CD4-positive, alpha-beta T cell treated with Interleukin-4 for 4 hours (primary cell): ENCODE data around the gene MINDY4.

Experiments used
- DNase-seq: peaks from one replicate; pipeline ENCODE4 v3.0.0-alpha.2; 2020

MINDY4 gene

DNA sequence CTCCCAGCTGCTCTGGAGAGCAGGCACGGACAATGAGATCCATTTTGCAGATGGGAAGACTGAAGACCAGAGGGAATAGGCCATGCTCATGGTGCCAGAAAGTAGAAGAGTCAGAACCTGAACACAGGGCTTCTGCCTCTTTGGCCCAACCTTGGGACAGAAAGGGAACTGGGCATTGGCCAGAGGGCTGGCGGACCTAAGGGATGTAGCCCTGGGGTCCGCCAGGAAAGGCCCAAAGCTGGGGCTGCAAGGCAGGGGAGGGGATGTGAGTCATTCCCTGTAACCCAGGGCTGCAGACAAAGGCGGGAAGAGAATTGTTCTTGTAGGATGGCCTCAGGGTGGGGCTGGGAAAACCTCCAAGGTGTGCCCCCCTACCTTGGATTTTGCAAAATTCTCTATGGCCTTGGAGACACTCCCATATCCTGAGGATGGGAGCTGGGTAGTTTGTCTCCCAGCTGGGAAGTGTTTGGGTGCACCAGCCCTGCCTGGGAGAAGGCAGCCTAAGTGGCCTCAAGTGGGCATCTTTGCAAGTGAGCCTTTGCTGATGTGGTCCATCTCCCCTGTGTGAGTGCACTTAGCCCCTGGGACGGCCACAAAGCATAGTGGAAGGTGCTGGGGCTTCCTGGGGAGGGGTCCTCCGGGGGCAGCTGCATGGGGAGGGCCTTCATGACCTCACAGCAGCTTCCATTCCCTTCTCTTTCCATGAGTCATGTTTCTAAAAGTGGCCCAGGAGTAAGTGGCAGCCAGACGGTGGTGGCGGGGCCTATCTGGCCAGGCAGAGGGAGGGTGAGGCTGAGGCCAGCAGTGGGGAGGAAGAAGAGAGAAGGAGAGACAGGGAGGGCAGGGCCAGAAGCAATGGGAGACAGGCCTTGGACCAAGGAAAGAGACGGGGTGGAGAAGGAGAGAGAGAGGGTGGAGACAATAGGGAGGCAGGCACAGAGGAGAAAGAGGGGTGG lies 149.6 kb downstream of the MINDY4 start:
- no peak for DNase-seq

DNA sequence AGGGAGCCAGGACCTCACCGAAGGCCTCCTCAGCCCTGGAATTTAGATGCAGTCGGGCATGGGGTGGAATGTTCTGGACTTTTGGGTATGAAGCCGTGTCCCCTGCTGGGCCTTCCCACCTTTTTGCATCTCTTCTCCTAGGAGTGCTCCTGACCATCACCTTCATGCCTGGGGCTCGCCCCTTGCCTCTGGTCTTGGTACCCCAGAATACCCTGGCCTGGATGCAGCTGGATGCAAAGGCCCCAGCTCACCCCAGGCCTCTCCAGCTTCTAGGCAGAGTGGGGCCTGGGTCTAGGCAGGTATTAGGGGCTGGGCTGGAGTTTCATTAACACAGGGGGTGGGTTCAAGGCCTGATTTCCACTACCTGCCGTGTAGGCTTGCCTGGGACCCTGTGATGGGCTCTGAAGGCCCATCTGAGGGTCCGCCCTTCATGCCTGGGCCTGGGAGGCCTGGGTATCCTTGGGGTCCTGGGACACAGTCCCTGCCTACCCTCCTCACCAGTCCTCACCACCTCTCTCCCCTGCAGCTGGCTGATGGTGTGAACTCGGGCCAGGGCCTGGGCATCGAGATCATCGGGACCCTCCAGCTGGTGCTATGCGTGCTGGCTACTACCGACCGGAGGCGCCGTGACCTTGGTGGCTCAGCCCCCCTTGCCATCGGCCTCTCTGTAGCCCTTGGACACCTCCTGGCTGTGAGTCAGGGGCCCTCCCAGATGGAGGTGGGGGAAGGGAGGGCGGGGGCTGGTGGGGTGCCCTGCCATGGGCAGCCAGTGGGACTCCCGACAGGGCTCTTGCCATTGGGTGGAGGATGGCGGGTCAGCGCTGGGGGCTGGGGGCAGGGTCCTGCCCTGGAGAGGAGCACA lies 150.6 kb downstream of the MINDY4 start:
- no peak for DNase-seq

DNA sequence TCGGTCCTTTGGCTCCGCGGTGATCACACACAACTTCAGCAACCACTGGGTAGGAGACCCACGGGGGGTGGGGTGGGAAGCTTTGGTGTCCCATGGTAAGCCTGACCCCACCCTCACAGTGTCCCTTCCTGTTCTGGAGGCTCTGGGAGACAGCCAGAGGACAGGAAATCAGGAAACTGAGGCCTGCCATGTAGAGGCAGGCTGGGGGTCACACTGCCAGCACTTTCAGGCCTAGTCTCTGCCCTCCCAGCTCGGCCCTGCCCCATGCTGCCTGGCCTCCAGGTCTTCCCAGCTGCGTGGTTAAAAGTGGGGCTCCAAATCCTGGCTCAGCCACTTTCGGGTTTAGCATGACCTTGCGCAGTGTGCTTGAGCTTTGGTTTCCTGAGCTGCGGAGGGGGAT lies 151.4 kb downstream of the MINDY4 start:
- DNase-seq = no peak

DNA sequence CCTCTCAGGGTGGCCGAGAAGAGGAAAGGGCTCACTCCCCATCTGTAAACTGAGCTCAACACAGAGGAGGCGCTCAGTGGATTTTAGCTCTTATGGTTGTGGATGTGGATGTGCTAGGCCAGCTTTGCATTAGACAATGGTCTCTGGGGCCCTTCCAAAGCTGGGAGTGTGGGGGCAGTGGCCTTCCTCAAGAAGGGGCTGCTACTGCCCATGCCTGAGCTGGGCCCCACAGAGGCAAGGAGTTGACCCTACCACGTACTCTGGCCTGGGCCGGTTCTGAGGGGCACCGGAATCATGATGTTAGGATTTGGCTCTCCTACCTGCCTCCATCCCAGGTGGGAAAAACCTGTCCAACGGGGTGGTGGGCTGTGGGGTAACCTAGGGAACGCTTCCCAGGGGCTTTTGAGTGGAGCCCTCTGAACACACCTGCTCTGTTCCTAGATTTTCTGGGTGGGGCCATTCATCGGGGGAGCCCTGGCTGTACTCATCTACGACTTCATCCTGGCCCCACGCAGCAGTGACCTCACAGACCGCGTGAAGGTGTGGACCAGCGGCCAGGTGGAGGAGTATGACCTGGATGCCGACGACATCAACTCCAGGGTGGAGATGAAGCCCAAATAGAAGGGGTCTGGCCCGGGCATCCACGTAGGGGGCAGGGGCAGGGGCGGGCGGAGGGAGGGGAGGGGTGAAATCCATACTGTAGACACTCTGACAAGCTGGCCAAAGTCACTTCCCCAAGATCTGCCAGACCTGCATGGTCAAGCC lies 152.0 kb downstream of the MINDY4 start:
- no peak for DNase-seq

DNA sequence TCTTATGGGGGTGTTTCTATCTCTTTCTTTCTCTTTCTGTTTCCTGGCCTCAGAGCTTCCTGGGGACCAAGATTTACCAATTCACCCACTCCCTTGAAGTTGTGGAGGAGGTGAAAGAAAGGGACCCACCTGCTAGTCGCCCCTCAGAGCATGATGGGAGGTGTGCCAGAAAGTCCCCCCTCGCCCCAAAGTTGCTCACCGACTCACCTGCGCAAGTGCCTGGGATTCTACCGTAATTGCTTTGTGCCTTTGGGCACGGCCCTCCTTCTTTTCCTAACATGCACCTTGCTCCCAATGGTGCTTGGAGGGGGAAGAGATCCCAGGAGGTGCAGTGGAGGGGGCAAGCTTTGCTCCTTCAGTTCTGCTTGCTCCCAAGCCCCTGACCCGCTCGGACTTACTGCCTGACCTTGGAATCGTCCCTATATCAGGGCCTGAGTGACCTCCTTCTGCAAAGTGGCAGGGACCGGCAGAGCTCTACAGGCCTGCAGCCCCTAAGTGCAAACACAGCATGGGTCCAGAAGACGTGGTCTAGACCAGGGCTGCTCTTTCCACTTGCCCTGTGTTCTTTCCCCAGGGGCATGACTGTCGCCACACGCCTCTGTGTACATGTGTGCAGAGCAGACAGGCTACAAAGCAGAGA lies 152.7 kb downstream of the MINDY4 start:
- DNase-seq = no peak

DNA sequence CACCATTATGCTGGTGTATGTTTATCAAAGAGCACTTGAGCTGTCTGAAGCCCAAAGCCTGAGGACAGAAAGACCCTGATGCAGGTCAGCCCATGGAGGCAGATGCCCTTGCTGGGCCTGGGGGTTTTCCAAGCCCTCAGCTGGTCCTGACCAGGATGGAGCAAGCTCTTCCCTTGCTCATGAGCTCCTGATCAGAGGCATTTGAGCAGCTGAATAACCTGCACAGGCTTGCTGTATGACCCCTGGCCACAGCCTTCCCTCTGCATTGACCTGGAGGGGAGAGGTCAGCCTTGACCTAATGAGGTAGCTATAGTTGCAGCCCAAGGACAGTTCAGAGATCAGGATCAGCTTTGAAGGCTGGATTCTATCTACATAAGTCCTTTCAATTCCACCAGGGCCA lies 153.4 kb downstream of the MINDY4 start:
- no peak for DNase-seq

DNA sequence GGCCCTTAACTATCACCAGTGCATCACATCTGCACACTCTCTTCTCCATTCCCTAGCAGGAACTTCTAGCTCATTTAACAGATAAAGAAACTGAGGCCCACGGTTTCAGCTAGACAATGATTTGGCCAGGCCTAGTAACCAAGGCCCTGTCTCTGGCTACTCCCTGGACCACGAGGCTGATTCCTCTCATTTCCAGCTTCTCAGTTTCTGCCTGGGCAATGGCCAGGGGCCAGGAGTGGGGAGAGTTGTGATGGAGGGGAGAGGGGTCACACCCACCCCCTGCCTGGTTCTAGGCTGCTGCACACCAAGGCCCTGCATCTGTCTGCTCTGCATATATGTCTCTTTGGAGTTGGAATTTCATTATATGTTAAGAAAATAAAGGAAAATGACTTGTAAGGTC lies 153.9 kb downstream of the MINDY4 start:
- no peak for DNase-seq

DNA sequence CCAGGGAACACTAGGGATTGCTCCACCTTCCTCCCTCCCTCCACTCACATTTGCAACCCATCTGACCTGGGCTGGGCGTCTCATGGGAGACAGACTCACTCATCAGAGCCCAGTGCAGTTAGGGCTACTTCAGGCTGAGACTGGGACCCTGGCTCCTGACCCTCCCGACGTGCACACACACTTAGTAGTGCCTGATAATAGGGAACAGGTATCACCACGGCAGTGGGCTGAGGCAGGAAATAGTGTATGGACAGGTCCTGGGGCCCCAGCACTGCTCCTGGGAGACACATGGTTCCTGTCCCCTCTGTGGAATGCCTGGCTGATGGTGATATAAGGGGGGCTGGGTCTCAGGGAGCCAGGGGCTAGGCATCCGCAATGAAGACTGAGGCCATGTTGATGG lies 154.7 kb downstream of the MINDY4 start:
- no peak for DNase-seq

DNA sequence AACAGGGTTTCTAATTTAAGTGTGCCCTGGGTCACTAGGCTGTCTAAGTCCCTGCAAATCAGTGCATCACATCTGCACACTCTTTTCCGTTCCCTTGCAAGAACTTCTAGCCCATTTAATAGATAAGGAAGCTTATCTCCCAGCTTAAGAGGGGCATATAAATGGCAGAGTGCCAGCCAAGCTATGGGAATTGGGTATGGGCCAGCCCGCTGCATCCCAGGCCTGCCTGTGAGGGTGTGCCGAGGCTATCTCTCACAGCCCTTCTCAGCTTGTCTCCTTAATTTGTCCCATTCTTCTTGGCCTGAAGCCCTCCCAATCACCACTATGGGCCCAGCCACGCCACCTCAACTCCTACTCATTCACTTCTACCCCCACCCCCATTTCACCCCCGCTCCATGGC lies 155.1 kb downstream of the MINDY4 start:
- DNase-seq = no peak

DNA sequence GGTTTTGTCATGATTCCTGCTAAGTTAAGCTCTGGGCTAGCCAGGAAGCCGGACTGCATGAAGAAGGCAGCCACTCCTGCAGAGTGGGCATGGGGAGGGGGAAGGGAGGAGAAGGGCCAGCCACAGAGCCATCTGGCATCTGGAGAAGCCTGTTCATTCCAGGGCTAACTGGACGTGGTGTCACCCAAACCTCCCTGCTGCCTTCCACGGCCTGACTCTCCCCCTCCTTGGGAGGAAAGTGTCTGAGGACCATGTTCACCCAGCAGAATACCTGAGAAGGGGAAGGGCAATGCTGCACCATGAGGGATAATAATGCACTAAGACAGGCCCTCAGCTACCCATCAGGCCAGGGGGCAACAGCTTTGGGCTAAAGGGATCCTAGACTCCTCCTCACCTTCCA lies 155.8 kb downstream of the MINDY4 start:
- DNase-seq = no peak

DNA sequence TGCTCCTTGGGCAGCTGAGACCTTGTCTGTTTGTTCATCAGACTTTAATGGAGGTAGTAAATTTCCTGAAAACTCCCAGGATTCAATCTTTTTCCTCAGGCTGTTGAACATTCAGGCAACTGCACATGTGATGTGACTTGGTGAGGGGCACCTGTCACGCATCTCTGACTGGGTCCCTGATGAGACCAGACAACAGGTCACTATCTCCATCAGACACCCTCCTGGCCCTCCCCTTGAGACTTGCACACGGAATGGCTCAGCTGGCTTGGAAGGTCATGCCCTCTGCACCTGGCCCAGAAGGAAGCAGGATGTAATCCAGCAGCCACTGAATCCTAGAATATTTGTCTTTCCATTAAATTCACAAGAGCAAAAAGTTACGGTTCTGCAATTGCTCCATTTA lies 156.3 kb downstream of the MINDY4 start:
- no peak for DNase-seq

DNA sequence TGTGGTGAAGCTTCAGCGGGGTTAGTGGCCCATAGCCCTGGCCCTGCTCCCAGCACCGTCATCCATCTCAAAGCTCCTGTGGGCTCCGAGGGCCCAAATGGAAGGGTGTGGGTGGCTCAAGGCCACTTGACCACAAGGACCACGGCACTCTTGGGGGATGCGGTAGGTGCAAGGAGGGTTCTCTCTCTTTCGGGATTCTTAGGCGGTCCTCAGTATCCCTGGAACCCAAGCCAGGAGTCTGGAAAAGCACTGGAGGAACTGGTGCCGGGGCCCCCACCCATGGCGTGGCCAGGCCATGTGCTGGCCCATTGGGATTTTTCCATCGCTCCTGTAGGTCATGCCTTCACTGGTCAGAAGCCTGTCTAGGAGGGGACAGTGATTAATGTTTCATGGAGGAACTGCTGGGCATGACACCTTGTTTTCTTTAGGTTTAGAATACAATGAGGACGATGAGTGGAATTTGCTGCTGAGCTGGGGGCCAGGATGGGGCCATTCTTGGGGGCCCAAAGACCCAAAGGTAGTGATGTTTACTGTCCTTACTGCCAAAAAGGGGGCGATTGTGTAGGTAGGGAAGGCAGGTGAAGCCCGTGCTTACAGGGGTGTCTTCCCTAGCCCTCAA lies 157.1 kb downstream of the MINDY4 start:
- no peak for DNase-seq

DNA sequence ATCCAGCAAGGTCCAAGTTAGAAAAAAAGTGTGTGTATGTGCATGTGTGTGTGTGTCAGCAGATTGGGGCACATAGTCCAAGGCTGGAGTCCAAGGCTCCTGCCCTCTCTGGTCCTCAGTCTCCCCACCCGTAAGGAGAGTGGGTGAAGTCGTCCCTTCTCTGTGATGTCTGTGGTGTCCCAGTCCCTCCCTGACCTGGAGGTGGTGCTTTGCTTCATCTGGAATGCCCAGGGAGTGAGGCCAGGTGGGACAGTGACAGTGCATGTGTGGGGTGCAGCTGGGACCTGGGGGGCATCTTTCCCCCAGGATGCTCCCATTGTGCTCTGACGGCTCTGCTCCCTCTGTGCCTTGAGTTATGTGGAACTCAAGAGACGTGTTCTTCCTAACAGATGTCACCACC lies 158.5 kb downstream of the MINDY4 start:
- no peak for DNase-seq

DNA sequence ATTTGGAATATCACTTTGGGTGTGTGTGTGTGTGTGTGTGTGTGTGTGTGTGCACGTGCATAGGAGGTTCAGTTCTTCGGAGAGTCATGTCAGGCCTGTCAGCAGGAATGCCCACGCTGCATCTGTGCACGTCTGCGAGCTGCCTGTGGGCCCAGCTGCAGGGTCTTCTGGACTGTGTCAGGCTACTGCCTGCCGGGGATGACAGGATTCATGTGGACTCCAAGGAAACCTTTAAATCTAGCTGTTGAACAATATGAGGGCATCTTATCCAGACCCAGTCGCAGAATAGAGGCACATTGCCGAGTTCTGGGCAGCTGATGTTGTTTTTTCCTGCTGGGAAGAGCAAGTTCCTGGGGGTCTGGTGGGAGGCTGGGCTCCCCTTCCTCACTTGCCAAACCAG lies 159.4 kb downstream of the MINDY4 start:
- DNase-seq = no peak

DNA sequence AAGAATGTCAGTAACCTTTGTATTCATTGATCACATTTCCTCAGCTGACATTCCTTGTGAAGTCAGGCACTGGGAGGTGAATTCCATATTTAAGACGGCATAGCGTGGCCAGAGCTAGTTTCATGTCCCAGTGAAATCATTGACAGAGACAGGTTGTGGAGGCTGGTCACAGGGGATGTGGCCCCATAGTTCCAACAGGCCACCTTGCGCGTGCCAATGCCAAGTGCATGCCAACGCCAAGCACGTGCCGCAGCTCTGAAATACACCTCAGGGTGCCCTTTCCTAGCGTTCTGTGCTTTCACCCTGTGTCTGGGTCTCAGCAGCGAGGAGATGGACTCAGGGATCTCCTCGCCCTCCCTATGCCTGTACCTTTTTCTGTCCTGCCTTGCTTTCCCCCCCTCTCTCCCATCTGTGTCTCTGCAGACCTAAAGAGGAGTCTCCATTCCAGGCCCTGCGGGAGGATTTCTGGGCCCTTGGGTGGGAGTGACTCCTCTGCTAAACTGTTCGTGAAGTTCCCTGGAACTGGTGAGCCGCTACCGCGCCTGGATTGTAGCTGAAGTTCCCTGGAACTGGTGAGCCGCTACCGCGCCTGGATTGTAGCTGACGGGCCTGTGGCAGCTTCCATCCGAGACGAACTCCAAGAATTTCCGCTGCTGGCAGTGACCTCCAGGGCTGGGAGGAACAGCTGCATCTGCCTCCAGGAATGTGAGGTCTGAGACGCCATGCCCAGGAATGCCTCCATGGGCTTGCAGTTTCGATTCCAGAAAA lies 160.1 kb downstream of the MINDY4 start:
- no peak for DNase-seq

DNA sequence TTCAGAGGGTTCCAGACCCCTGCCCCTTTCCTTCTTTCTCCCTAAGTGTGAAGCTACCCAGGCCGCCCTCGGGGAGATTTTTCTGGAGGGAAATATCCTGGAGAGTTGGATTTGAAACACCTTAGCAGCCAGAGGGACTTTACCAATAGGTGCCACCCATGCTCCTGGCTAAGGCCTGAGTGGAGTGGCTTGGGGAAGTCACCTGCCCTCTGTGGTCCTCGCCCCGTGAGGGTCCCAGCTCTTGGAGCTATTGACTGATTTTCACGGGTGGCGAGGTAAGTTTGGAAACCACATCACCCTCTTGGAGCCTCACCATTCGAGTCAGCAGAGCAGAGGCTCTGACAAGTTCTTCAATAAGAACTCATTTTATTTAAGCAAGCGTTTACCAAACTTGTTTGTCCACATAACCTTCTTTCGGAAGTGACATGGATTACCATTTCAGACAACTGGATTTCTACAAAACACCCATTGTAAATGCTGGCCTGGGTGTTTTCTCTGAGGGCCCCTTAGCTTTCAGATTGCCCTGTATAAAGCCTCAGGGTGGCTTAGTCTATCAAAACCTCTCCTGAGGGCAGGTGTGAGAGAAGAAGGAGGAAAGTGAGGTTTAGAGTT lies 160.8 kb downstream of the MINDY4 start:
- DNase-seq = no peak

DNA sequence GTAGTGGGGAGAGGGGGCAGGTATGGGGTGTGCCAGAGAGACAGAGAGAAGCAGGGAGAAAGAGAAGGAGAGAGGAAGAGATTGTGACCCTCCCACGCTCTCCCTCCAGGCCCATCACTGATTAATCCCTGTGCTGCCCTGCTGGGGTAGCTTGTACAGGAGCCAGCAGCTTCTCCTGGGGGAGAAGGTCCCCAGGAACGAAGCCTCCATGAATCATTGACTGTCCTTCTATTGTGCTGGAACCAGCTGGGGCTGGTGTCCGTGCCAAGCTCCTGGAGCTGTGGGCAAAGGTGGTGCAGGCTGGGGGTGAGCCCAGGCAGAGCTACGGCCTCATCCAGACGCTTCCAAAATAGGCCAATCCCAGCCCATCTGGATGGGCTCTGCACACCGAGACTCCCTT lies 161.3 kb downstream of the MINDY4 start:
- DNase-seq = no peak

DNA sequence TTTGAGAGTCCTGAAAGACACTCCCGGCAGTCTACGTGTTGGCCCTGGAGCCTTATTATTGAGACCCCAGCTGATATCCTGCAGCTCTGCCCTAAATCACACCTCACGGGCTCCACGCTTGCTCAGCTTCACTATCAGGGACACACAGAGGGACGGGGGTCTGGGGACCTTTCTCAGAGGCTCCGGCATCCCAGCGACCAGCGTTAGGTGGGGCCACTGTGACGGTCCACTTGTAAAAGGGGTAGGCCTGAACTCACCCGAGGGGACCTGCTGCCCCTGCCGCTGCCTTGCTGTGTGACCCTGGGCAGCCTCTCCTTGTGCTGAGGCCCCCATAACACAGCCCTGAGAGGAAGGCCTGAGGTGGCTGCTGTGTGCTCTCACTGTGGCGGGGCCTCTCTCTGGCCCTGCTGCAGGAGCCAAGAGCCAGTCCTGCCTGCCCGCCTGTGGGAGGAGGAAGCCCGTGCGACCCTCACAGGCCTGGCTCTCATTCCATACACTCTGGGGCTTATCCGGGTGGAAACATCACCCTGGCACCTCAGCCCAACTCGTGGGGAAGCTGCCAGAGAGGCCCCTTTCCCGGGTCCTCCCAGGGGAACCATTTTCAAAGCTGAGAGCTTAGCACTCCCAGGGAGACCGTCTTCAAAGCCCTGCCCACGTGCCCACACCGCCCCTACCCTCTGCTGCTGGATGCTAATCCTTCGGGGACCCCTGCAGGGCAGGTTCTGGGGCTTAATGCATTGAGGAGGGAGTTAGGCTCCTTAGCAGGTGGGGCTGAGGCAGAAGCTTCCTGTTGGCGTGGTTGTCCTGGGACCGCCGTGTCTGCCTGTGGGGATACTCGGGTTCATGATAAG lies 162.1 kb downstream of the MINDY4 start:
- no peak for DNase-seq

DNA sequence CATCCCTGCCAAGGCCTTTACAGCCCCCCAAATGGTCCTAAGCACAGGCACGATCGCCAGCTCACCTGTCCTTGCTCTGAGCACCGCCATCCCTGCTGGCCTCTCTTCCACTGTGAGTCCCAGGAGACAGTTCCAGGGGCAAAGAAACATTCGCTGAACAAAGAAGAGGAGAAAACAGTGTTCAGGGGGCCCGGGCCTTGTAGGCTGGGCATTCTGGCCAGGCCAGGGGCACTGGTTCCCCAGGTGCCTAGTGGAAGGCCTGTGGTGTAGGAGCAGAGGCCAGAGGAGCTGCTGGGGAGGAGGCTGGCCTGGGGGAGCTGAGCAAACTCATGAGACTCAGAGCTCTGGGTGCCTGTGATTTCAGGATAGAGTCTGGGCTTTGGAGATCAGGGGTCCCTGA lies 163.0 kb downstream of the MINDY4 start:
- DNase-seq = no peak
